Activated CD4-positive, alpha-beta memory T cell treated with anti-CD3 and anti-CD28 coated beads for 36 hours (primary cell): ENCODE data around the gene SERBP1. TPM values are rescaled to one million over a fixed set of nuclear protein-coding genes. Genes with fewer than 3 reads are reported as not detected.

Experiments
- CTCF ChIA-PET: fragments of 350-600 bp; sonication (Branson Sonifier 250); formaldehyde crosslinking; loops from one replicate; lab custom pipeline; 2021; ENCODE audit warnings: antibody characterized with exemption, inconsistent platforms; lab: Charles Lee
- POLR2A ChIA-PET: fragments of 350-600 bp; sonication (Branson Sonifier 250); formaldehyde crosslinking; loops from one replicate; lab custom pipeline; 2021; ENCODE audit warnings: antibody characterized with exemption; lab: Charles Lee
- DNase-seq: peaks from one replicate; pipeline ENCODE4 v3.0.0-alpha.2; 2020
- H3K27ac Mint-ChIP-seq: one replicate; pipeline ENCODE4 v1.8.0; 2021; ENCODE audit warnings: mixed read lengths
- H3K27me3 Mint-ChIP-seq: one replicate; pipeline ENCODE4 v1.8.0; 2021; ENCODE audit warnings: mixed read lengths
- H3K36me3 Mint-ChIP-seq: one replicate; pipeline ENCODE4 v1.8.0; 2021; ENCODE audit warnings: mixed read lengths
- H3K4me1 Mint-ChIP-seq: one replicate; pipeline ENCODE4 v1.8.0; 2021; ENCODE audit warnings: low read depth, mixed read lengths
- H3K4me3 Mint-ChIP-seq: one replicate; pipeline ENCODE4 v1.8.0; 2021; ENCODE audit warnings: mild to moderate bottlenecking, mixed read lengths
- H3K9me3 Mint-ChIP-seq: one replicate; pipeline ENCODE4 v1.8.0; 2021; ENCODE audit warnings: mixed read lengths
- intact Hi-C: fragments of 100-400 bp; cut with micrococcal nuclease; formaldehyde crosslinking; loops from one replicate; pipeline ENCODE4 v1.15.1; 2023
- total RNA-seq, 2 experiments: library from RNA; stranded (reverse); gene quantifications; one replicate each; pipeline ENCODE4 v1.2.3, GENCODE V29; 2021

The SERBP1 gene
- total RNA-seq, 2 experiments from 2014 or later: 388 to 398 TPM

DNA sequence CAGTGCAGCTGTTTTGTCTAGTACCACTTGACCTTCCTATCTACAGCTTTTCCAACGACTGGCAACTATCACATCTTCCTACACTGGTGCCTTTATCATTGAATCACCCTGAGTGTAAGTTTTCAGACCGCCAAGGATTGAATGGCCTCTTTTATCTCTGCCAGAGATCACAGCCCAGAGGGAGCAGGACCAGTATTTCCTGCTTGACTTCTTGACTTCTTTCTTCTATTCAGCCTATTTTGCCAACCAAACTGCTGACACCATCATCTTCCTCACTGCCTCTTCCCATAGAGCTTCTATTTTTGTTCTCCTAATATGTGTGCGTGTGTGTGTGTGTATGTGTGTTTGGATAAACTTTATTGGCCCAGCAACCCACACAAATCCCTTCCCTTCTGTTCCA, 53.8 kb downstream of the SERBP1 start:
- no peaks in the 10 kb centered on the region for H3K9me3 Mint-ChIP-seq
- H3K27ac Mint-ChIP-seq: no peak overlapping the region
- intact Hi-C loops: no loop called here
- no peak overlapping the region for H3K4me3 Mint-ChIP-seq
- H3K27me3 Mint-ChIP-seq: no peaks in the 10 kb centered on the region
- ChIA-PET CTCF (no interaction called here), POLR2A (no interaction called here)
- H3K36me3 Mint-ChIP-seq: peaks cover 62% of the 10 kb centered on the region
- no peak for DNase-seq
- H3K4me1 Mint-ChIP-seq: no peaks in the 10 kb centered on the region

- ChIA-PET POLR2A (no interaction called here), CTCF (interaction anchor here (0.5 kb wide), 1 partner anchor 161 kb away, joined by 5 read pairs; no protein-coding TSS in a partner anchor)
- no peak overlapping the region for H3K4me3 Mint-ChIP-seq
- H3K27ac Mint-ChIP-seq: no peak overlapping the region
- intact Hi-C loops: no loop called here
- H3K36me3 Mint-ChIP-seq: peaks cover 62% of the 10 kb centered on the region
- H3K9me3 Mint-ChIP-seq: no peaks in the 10 kb centered on the region
- no peak for DNase-seq
- H3K27me3 Mint-ChIP-seq: no peaks in the 10 kb centered on the region
- H3K4me1 Mint-ChIP-seq: no peaks in the 10 kb centered on the region
These were observed 57.3 kb downstream of the SERBP1 start for GRCh38 chr1:67372898-67373297.

- H3K27me3 Mint-ChIP-seq: no peaks in the 10 kb centered on the region
- H3K4me1 Mint-ChIP-seq: no peaks in the 10 kb centered on the region
- intact Hi-C loops: no loop called here
- POLR2A ChIA-PET: no interaction called here
- H3K36me3 Mint-ChIP-seq: peaks cover 56% of the 10 kb centered on the region
- no peak for DNase-seq
- H3K9me3 Mint-ChIP-seq: no peaks in the 10 kb centered on the region
- CTCF ChIA-PET: interaction anchor here (0.6 kb wide), 1 partner anchor 28 kb away, joined by 5 read pairs; no protein-coding TSS in a partner anchor
- no peak overlapping the region for H3K4me3 Mint-ChIP-seq
- H3K27ac Mint-ChIP-seq: no peak overlapping the region
These were observed 58.1 kb downstream of the SERBP1 start for GRCh38 chr1:67372136-67372535.

GRCh38 chr1:67371681-67372080, 58.5 kb downstream of the SERBP1 start:
- CTCF ChIA-PET: no interaction called here
- Mint-ChIP-seq H3K4me1 (no peaks in the 10 kb centered on the region), H3K36me3 (peaks cover 53% of the 10 kb centered on the region), H3K27ac (no peak overlapping the region), H3K9me3 (no peaks in the 10 kb centered on the region), H3K27me3 (no peaks in the 10 kb centered on the region), H3K4me3 (no peak overlapping the region)
- intact Hi-C loops: no loop called here
- POLR2A ChIA-PET: no interaction called here
- DNase-seq: no peak

GRCh38 chr1:67371043-67371442, 59.2 kb downstream of the SERBP1 start:
- DNase-seq: no peak
- no peaks in the 10 kb centered on the region for H3K9me3 Mint-ChIP-seq
- ChIA-PET CTCF (no interaction called here), POLR2A (no interaction called here)
- H3K36me3 Mint-ChIP-seq: peaks cover 49% of the 10 kb centered on the region
- no peak overlapping the region for H3K4me3 Mint-ChIP-seq
- no peaks in the 10 kb centered on the region for H3K27me3 Mint-ChIP-seq
- H3K4me1 Mint-ChIP-seq: no peaks in the 10 kb centered on the region
- intact Hi-C loops: no loop called here
- no peak overlapping the region for H3K27ac Mint-ChIP-seq

- POLR2A ChIA-PET: no interaction called here
- no peak overlapping the region for H3K27ac Mint-ChIP-seq
- H3K9me3 Mint-ChIP-seq: no peaks in the 10 kb centered on the region
- DNase-seq: no peak
- peaks cover 13% of the 10 kb centered on the region for H3K4me1 Mint-ChIP-seq
- no peak overlapping the region for H3K4me3 Mint-ChIP-seq
- intact Hi-C loops: no loop called here
- H3K36me3 Mint-ChIP-seq: peaks cover 42% of the 10 kb centered on the region
- CTCF ChIA-PET: no interaction called here
- H3K27me3 Mint-ChIP-seq: no peaks in the 10 kb centered on the region
These were observed 62.1 kb downstream of the SERBP1 start for GRCh38 chr1:67368046-67368514.

GRCh38 chr1:67367370-67368045, 62.7 kb downstream of the SERBP1 start:
- Mint-ChIP-seq H3K4me1 (peaks cover 13% of the 10 kb centered on the region), H3K27me3 (no peaks in the 10 kb centered on the region), H3K27ac (no peak overlapping the region), H3K4me3 (no peak overlapping the region), H3K36me3 (peaks cover 40% of the 10 kb centered on the region), H3K9me3 (no peaks in the 10 kb centered on the region)
- no peak for DNase-seq
- CTCF ChIA-PET: no interaction called here
- intact Hi-C loops: no loop called here
- POLR2A ChIA-PET: no interaction called here

DNA sequence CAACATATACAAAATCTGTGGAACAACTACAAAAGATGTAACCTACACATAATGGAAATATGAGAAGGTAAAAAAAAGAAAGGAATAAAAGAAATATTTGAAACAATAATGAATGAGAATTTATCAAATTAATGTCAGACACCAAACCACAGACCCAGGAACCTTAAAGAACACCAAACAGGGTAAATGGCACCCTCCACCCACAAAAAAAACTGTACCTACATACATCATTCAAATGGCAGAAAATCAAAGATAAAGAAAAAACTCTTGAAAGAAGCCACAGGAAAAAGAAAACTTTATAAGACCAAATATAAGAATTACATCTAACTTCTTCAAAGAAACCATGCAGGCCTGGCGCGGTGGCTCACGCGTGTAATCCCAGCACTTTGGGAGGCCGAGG, 68.6 kb downstream of the SERBP1 start:
- H3K9me3 Mint-ChIP-seq: no peaks in the 10 kb centered on the region
- no peak for DNase-seq
- ChIA-PET POLR2A (no interaction called here), CTCF (no interaction called here)
- H3K4me3 Mint-ChIP-seq: no peak overlapping the region
- intact Hi-C loops: no loop called here
- H3K36me3 Mint-ChIP-seq: peaks cover 37% of the 10 kb centered on the region
- no peak overlapping the region for H3K27ac Mint-ChIP-seq
- H3K27me3 Mint-ChIP-seq: no peaks in the 10 kb centered on the region
- peaks cover 27% of the 10 kb centered on the region for H3K4me1 Mint-ChIP-seq

DNA sequence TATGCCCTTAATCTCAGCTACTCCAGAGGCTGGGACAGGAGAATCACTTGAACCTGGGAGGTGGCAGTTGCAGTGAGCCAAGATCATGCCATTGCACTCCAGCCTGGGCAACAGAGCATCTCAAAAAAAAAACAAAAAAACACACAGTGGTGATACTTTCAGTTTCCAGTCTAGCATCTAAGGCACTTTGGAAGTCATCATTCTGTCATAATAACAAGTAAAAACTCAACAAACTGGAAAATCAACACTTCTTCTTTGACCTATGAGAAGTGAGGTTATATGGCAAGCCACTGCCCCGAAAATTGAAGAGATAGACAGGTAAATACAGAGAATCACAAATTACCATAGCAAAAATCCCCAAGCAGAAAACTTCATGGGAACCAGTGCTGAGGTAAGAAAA, 70.6 kb downstream of the SERBP1 start:
- H3K4me1 Mint-ChIP-seq: peaks cover 33% of the 10 kb centered on the region
- ChIA-PET POLR2A (no interaction called here), CTCF (interaction anchor here (1.0 kb wide), 1 partner anchor 141 kb away, joined by 3 read pairs; no protein-coding TSS in a partner anchor)

More for the DNA sequence above, 70.6 kb downstream of the SERBP1 start:
- Mint-ChIP-seq H3K27me3 (no peaks in the 10 kb centered on the region), H3K9me3 (no peaks in the 10 kb centered on the region), H3K27ac (no peak overlapping the region), H3K4me3 (no peak overlapping the region), H3K36me3 (peaks cover 46% of the 10 kb centered on the region)
- intact Hi-C loops: no loop called here
- no peak for DNase-seq

Other genes starting within 250 kb of the SERBP1 start
- gene IL12RB2, start 122.5 kb downstream of the SERBP1 start, total RNA-seq: 10 to 100 TPM; 86.9 to 90.7 TPM